Measurements from ENCODE around the gene GSTCD. TPM values are rescaled to one million over a fixed set of nuclear protein-coding genes. Genes with fewer than 3 reads are reported as not detected.
A peak's percentile ranks its signal among the peaks of the same experiment; 100 is the strongest.

Gene GSTCD
- total and polyA plus RNA-seq, 2 donors (not counting 1 experiment from before 2014, with no cell fraction given) = 8.5 to 10.9 TPM

- TF ChIP-seq EZH2 (IDR thresholded peaks at IDR 0.05; ENCODE audit: low read length, missing control alignments) = no peak
- no peak for TF ChIP-seq CTCF (conservative IDR thresholded peaks at IDR 0.05 in 1 of 2, IDR thresholded peaks at IDR 0.05 in 1 of 2; ENCODE audit: low read depth in 1 of 2, low read length in 2 of 2)
- H3K4me3 ChIP-seq (replicated peaks in 1 of 4; ENCODE audit: control extremely low read depth in 1 of 4, insufficient read depth in 1 of 4, low read depth in 3 of 4, low read length in 4 of 4) = no peak overlapping the region
- no peak for DNase-seq (ENCODE audit: low read depth in 2 of 2)
- H3K9me3 ChIP-seq (ENCODE audit: control insufficient read depth, insufficient read depth, low read depth, low read length) = no peaks in the 10 kb centered on the region
- H3K36me3 ChIP-seq (ENCODE audit: control insufficient read depth, insufficient read depth, low read length) = no peaks in the 10 kb centered on the region
- no peak overlapping the region for H3K9ac ChIP-seq (ENCODE audit: insufficient read depth, low read length)
- H2AFZ ChIP-seq (ENCODE audit: low read length) = no peak overlapping the region
- no peaks in the 10 kb centered on the region for H4K20me1 ChIP-seq (ENCODE audit: control insufficient read depth, extremely low read depth, insufficient read depth, low read length)
- no peak overlapping the region for H3K27ac ChIP-seq (ENCODE audit: insufficient read depth, low read length)
- H3K79me2 ChIP-seq (ENCODE audit: control insufficient read depth, insufficient read depth, low read length) = no peaks in the 10 kb centered on the region
- no peak overlapping the region for H3K4me2 ChIP-seq (ENCODE audit: extremely low read depth, insufficient read depth, low read length)
- no peaks in the 10 kb centered on the region for H3K27me3 ChIP-seq (ENCODE audit: control insufficient read depth, insufficient read depth, low read length)
- H3K4me1 ChIP-seq (ENCODE audit: control insufficient read depth, extremely low read depth, insufficient read depth, low read length) = no peaks in the 10 kb centered on the region
Observed at GRCh38 chr4:105786748-105787147, 78.2 kb downstream of the GSTCD start.

DNA sequence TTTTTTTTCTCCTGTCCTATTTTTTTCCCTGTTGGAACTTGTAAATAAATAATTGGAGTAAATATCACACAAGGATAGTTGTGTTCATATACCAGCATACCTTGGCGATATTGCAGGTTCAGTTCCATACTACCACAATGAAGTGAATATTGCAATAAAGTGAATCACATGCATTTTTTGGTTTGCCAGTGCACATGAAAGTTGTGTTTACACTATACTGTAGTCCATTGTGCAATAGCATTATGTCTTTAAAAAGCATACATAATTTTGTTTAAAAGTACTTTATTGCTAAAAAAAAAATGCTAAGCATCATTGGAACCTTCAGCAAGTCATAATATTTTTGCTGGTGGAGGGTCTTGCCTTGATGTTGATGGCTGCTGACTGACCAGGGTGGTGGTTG lies 88.6 kb downstream of the GSTCD start:
- peak in 1 of 2 donors; percentile 60 for DNase-seq (ENCODE audit: low read depth in 2 of 2)
- TF ChIP-seq CTCF (conservative IDR thresholded peaks at IDR 0.05 in 1 of 2, IDR thresholded peaks at IDR 0.05 in 1 of 2; ENCODE audit: low read depth in 1 of 2, low read length in 2 of 2) (no peak), EZH2 (IDR thresholded peaks at IDR 0.05; ENCODE audit: low read length, missing control alignments) (no peak)
- H3K4me3 ChIP-seq (replicated peaks in 1 of 4; ENCODE audit: control extremely low read depth in 1 of 4, insufficient read depth in 1 of 4, low read depth in 3 of 4, low read length in 4 of 4) = no peak overlapping the region

GRCh38 chr4:105805501-105806120 lies 97.0 kb downstream of the GSTCD start:
- no peak overlapping the region for H3K9ac ChIP-seq (ENCODE audit: insufficient read depth, low read length)
- H4K20me1 ChIP-seq (ENCODE audit: control insufficient read depth, extremely low read depth, insufficient read depth, low read length) = no peaks in the 10 kb centered on the region
- H3K27ac ChIP-seq (ENCODE audit: insufficient read depth, low read length) = no peak overlapping the region
- no peaks in the 10 kb centered on the region for H3K36me3 ChIP-seq (ENCODE audit: control insufficient read depth, insufficient read depth, low read length)
- peak in 1 of 2 donors; percentile 39 for DNase-seq (ENCODE audit: low read depth in 2 of 2)
- no peak overlapping the region for H2AFZ ChIP-seq (ENCODE audit: low read length)
- H3K9me3 ChIP-seq (ENCODE audit: control insufficient read depth, insufficient read depth, low read depth, low read length) = no peaks in the 10 kb centered on the region
- peaks cover 5% of the 10 kb centered on the region for H3K4me1 ChIP-seq (ENCODE audit: control insufficient read depth, extremely low read depth, insufficient read depth, low read length)
- no peaks in the 10 kb centered on the region for H3K27me3 ChIP-seq (ENCODE audit: control insufficient read depth, insufficient read depth, low read length)
- TF ChIP-seq CTCF (conservative IDR thresholded peaks at IDR 0.05 in 1 of 2, IDR thresholded peaks at IDR 0.05 in 1 of 2; ENCODE audit: low read depth in 1 of 2, low read length in 2 of 2) (no peak), EZH2 (IDR thresholded peaks at IDR 0.05; ENCODE audit: low read length, missing control alignments) (no peak)
- no peaks in the 10 kb centered on the region for H3K79me2 ChIP-seq (ENCODE audit: control insufficient read depth, insufficient read depth, low read length)
- no peak overlapping the region for H3K4me3 ChIP-seq (replicated peaks in 1 of 4; ENCODE audit: control extremely low read depth in 1 of 4, insufficient read depth in 1 of 4, low read depth in 3 of 4, low read length in 4 of 4)
- no peak overlapping the region for H3K4me2 ChIP-seq (ENCODE audit: extremely low read depth, insufficient read depth, low read length)

More for the DNA sequence above, 88.6 kb downstream of the GSTCD start:
- H3K4me1 ChIP-seq (ENCODE audit: control insufficient read depth, extremely low read depth, insufficient read depth, low read length) = no peaks in the 10 kb centered on the region
- no peak overlapping the region for H2AFZ ChIP-seq (ENCODE audit: low read length)
- no peaks in the 10 kb centered on the region for H3K27me3 ChIP-seq (ENCODE audit: control insufficient read depth, insufficient read depth, low read length)
- H3K79me2 ChIP-seq (ENCODE audit: control insufficient read depth, insufficient read depth, low read length) = no peaks in the 10 kb centered on the region
- no peaks in the 10 kb centered on the region for H3K36me3 ChIP-seq (ENCODE audit: control insufficient read depth, insufficient read depth, low read length)
- H3K27ac ChIP-seq (ENCODE audit: insufficient read depth, low read length) = no peak overlapping the region
- H3K9ac ChIP-seq (ENCODE audit: insufficient read depth, low read length) = no peak overlapping the region
- H3K9me3 ChIP-seq (ENCODE audit: control insufficient read depth, insufficient read depth, low read depth, low read length) = no peaks in the 10 kb centered on the region
- no peaks in the 10 kb centered on the region for H4K20me1 ChIP-seq (ENCODE audit: control insufficient read depth, extremely low read depth, insufficient read depth, low read length)
- H3K4me2 ChIP-seq (ENCODE audit: extremely low read depth, insufficient read depth, low read length) = no peak overlapping the region

Data from fibroblast of lung (primary cell).